ENCODE results near the gene UCK2.
A peak's percentile ranks its signal among the peaks of the same experiment; 100 is the strongest.

UCK2 gene

GRCh38 chr1:165856606-165857005, 29.2 kb downstream of the UCK2 start:
- no peak for DNase-seq

GRCh38 chr1:165857046-165857801, 29.8 kb downstream of the UCK2 start:
- no peak for DNase-seq

GRCh38 chr1:165858364-165858823, 31.0 kb downstream of the UCK2 start:
- peak; percentile 27 for DNase-seq

GRCh38 chr1:165858967-165859845, 31.8 kb downstream of the UCK2 start:
- DNase-seq, result no peak

GRCh38 chr1:165860065-165860464, 32.7 kb downstream of the UCK2 start:
- no peak for DNase-seq

GRCh38 chr1:165861911-165862310, 34.5 kb downstream of the UCK2 start:
- DNase-seq, result peak; percentile 41

GRCh38 chr1:165862448-165862847, 35.0 kb downstream of the UCK2 start:
- DNase-seq, result no peak

- no peak for DNase-seq
Observed at GRCh38 chr1:165863346-165863745, 35.9 kb downstream of the UCK2 start.

- DNase-seq, result no peak
Observed at GRCh38 chr1:165865633-165866340, 38.4 kb downstream of the UCK2 start.

GRCh38 chr1:165869343-165869742, 41.9 kb downstream of the UCK2 start:
- DNase-seq, result no peak

- DNase-seq, result no peak
Observed at GRCh38 chr1:165871311-165872067, 44.1 kb downstream of the UCK2 start.

- no peak for DNase-seq
Observed at GRCh38 chr1:165873481-165873880, 46.1 kb downstream of the UCK2 start.

GRCh38 chr1:165874643-165875042, 47.2 kb downstream of the UCK2 start:
- no peak for DNase-seq

- DNase-seq, result no peak
Observed at GRCh38 chr1:165875171-165875570, 47.8 kb downstream of the UCK2 start.

GRCh38 chr1:165875604-165876003, 48.2 kb downstream of the UCK2 start:
- DNase-seq, result no peak

GRCh38 chr1:165876121-165876520, 48.7 kb downstream of the UCK2 start:
- DNase-seq, result no peak

- DNase-seq, result no peak
Observed at GRCh38 chr1:165877411-165877810, 50.0 kb downstream of the UCK2 start.

- DNase-seq, result no peak
Observed at GRCh38 chr1:165877940-165878556, 50.6 kb downstream of the UCK2 start.

GRCh38 chr1:165879946-165880345, 52.5 kb downstream of the UCK2 start:
- DNase-seq, result no peak

- DNase-seq, result no peak
Observed at GRCh38 chr1:165880993-165881392, 53.6 kb downstream of the UCK2 start.

- no peak for DNase-seq
Observed at GRCh38 chr1:165882168-165882837, 54.9 kb downstream of the UCK2 start.

- DNase-seq, result no peak
Observed at GRCh38 chr1:165883056-165883455, 55.6 kb downstream of the UCK2 start.

Data from DMS79 (cell line).